NT2/D1 (cell line): ENCODE data around the gene POU6F2.

Experiments used
- DNase-seq: peaks from one replicate; pipeline ENCODE4 v3.0.0-alpha.2; 2011; ENCODE audit warnings: low read depth, low spot score
- H3K27me3 ChIP-seq: 2 replicates; pipeline ENCODE4 v1.6.0; 2011; ENCODE audit warnings: mild to moderate bottlenecking; ENCODE audit not compliant: insufficient read length, insufficient read depth
- H3K36me3 ChIP-seq: 2 replicates; pipeline ENCODE4 v1.6.1; 2011; ENCODE audit warnings: mild to moderate bottlenecking, low read length, mixed read lengths; ENCODE audit not compliant: insufficient read depth, insufficient read length
- H3K4me1 ChIP-seq: 2 replicates; pipeline ENCODE4 v1.5.1; 2011; ENCODE audit not compliant: insufficient read depth, insufficient read length
- H3K4me3 ChIP-seq: 2 replicates; pipeline ENCODE4 v1.5.1; 2011; ENCODE audit warnings: low read depth; ENCODE audit not compliant: insufficient read length
- H3K9ac ChIP-seq: 2 replicates; pipeline ENCODE4 v1.6.0; 2011; ENCODE audit warnings: low read depth; ENCODE audit not compliant: insufficient read length
- H3K9me3 ChIP-seq: 2 replicates; pipeline ENCODE4 v1.5.1; 2011; ENCODE audit warnings: mild to moderate bottlenecking, low read length; ENCODE audit not compliant: insufficient read depth
- SUZ12 ChIP-seq: IDR thresholded peaks from 2 replicates; pipeline ENCODE4 v1.6.1; 2011; ENCODE audit not compliant: insufficient read length, insufficient read depth; ENCODE audit errors: extremely low read depth
- YY1 ChIP-seq: IDR thresholded peaks from 2 replicates; pipeline ENCODE4 v1.6.1; 2011; ENCODE audit not compliant: insufficient read length, insufficient read depth
- ZNF274 ChIP-seq: IDR thresholded peaks from 2 replicates; pipeline ENCODE4 v1.6.1; 2011; ENCODE audit warnings: mild to moderate bottlenecking, low read depth, low read length

The POU6F2 gene

GRCh38 chr7:39259391-39260003 is 281.8 kb downstream of the POU6F2 start:
- Histone ChIP-seq H3K27me3 (no peaks in the 10 kb centered on the region), H3K36me3 (no peaks in the 10 kb centered on the region), H3K4me1 (no peaks in the 10 kb centered on the region), H3K4me3 (no peak overlapping the region), H3K9ac (no peak overlapping the region), H3K9me3 (no peaks in the 10 kb centered on the region)
- TF ChIP-seq SUZ12 (no peak), ZNF274 (no peak), YY1 (no peak)
- DNase-seq = no peak

- no peaks in the 10 kb centered on the region for H3K36me3 ChIP-seq
- no peak for DNase-seq
- H3K4me1 ChIP-seq = no peaks in the 10 kb centered on the region
- no peaks in the 10 kb centered on the region for H3K9me3 ChIP-seq
- TF ChIP-seq ZNF274 = no peak
- no peak for TF ChIP-seq SUZ12
- no peak for TF ChIP-seq YY1
- H3K4me3 ChIP-seq = no peak overlapping the region
- H3K27me3 ChIP-seq = no peaks in the 10 kb centered on the region
- no peak overlapping the region for H3K9ac ChIP-seq
Measured at GRCh38 chr7:39260279-39260844, 282.7 kb downstream of the POU6F2 start.

GRCh38 chr7:39261771-39262170 is 284.1 kb downstream of the POU6F2 start:
- no peaks in the 10 kb centered on the region for H3K4me1 ChIP-seq
- no peaks in the 10 kb centered on the region for H3K9me3 ChIP-seq
- no peak for DNase-seq
- no peak overlapping the region for H3K4me3 ChIP-seq
- no peaks in the 10 kb centered on the region for H3K27me3 ChIP-seq
- H3K9ac ChIP-seq = no peak overlapping the region
- TF ChIP-seq YY1 = no peak
- no peak for TF ChIP-seq ZNF274
- TF ChIP-seq SUZ12 = no peak
- no peaks in the 10 kb centered on the region for H3K36me3 ChIP-seq

- H3K36me3 ChIP-seq = no peaks in the 10 kb centered on the region
- H3K4me1 ChIP-seq = no peaks in the 10 kb centered on the region
- no peak for TF ChIP-seq SUZ12
- no peaks in the 10 kb centered on the region for H3K27me3 ChIP-seq
- peak; percentile 43 for DNase-seq
- H3K9me3 ChIP-seq = no peaks in the 10 kb centered on the region
- no peak overlapping the region for H3K4me3 ChIP-seq
- no peak overlapping the region for H3K9ac ChIP-seq
Measured at GRCh38 chr7:39265641-39266591, 288.2 kb downstream of the POU6F2 start.

- no peak for TF ChIP-seq ZNF274
- TF ChIP-seq SUZ12 = no peak
- TF ChIP-seq YY1 = no peak
- Histone ChIP-seq H3K4me3 (no peak overlapping the region), H3K9me3 (no peaks in the 10 kb centered on the region), H3K9ac (no peak overlapping the region), H3K4me1 (peaks cover 2% of the 10 kb centered on the region), H3K36me3 (no peaks in the 10 kb centered on the region), H3K27me3 (no peaks in the 10 kb centered on the region)
- DNase-seq = no peak
Measured at GRCh38 chr7:39269034-39269433, 291.3 kb downstream of the POU6F2 start.

GRCh38 chr7:39270018-39270417 is 292.3 kb downstream of the POU6F2 start:
- H3K36me3 ChIP-seq = no peaks in the 10 kb centered on the region
- DNase-seq = no peak
- H3K4me3 ChIP-seq = no peak overlapping the region
- H3K4me1 ChIP-seq = peaks cover 2% of the 10 kb centered on the region
- H3K27me3 ChIP-seq = no peaks in the 10 kb centered on the region
- H3K9ac ChIP-seq = no peak overlapping the region
- TF ChIP-seq SUZ12 (no peak), YY1 (no peak), ZNF274 (no peak)
- no peaks in the 10 kb centered on the region for H3K9me3 ChIP-seq

GRCh38 chr7:39271402-39271801 is 293.7 kb downstream of the POU6F2 start:
- no peak for DNase-seq
- peaks cover 2% of the 10 kb centered on the region for H3K4me1 ChIP-seq
- H3K9ac ChIP-seq = no peak overlapping the region
- no peaks in the 10 kb centered on the region for H3K27me3 ChIP-seq
- H3K36me3 ChIP-seq = no peaks in the 10 kb centered on the region
- TF ChIP-seq ZNF274 = no peak
- TF ChIP-seq YY1 = no peak
- TF ChIP-seq SUZ12 = no peak
- H3K9me3 ChIP-seq = no peaks in the 10 kb centered on the region
- H3K4me3 ChIP-seq = no peak overlapping the region
